ENCODE results near the gene CD177. TPM values are rescaled to one million over a fixed set of nuclear protein-coding genes. Genes with fewer than 3 reads are reported as not detected.

The CD177 gene
- total and polyA plus RNA-seq, 9 of the 15 experiments (the other 6 are each of a cell fraction or from before 2014, with no cell fraction given): not detected

GRCh38 chr19:43318203-43318602, 35.3 kb upstream of the CD177 start (continued):
- no peak for TF ChIP-seq ZNF639 (CRISPR knock-in tag; conservative IDR thresholded peaks at IDR 0.05 in 1 of 2, IDR thresholded peaks at IDR 0.05 in 1 of 2)

- Histone ChIP-seq H2AFZ (ENCODE audit: low read depth, low read length) (no peak overlapping the region), H3K79me2 (ENCODE audit: control insufficient read depth, insufficient read depth, low read length) (no peaks in the 10 kb centered on the region), H3K9ac (ENCODE audit: insufficient read depth in 1 of 2, low read depth in 2 of 2, low read length in 2 of 2) (no peak overlapping the region), H3K27ac (ENCODE audit: extremely low read depth, low read depth, low read length) (no peak overlapping the region), H3K4me3 (no peak overlapping the region), H3K27me3 (ENCODE audit: control insufficient read depth in 2 of 2, insufficient read depth in 2 of 2, low read length in 2 of 2) (peaks cover 2 to 4% of the 10 kb centered on the region in 2 experiments; a peak in 1 of 5 replicates), H3K36me3 (ENCODE audit: control insufficient read depth, insufficient read depth, low read length) (no peaks in the 10 kb centered on the region), H3K4me1 (replicated peaks in 1 of 2; ENCODE audit: control insufficient read depth in 2 of 2, insufficient read depth in 2 of 2, low read length in 2 of 2) (no peaks in the 10 kb centered on the region), H4K20me1 (replicated peaks; ENCODE audit: control insufficient read depth, insufficient read depth, low read length) (no peaks in the 10 kb centered on the region), H3K9me1 (ENCODE audit: control insufficient read depth, insufficient read depth, low read length) (no peaks in the 10 kb centered on the region), H3K4me2 (ENCODE audit: insufficient read depth, low read length) (no peak overlapping the region), H3K9me3 (replicated peaks; ENCODE audit: control insufficient read depth, insufficient read depth, low read depth, low read length) (no peaks in the 10 kb centered on the region)
- ChIA-PET POLR2A (no interaction called here), CTCF (ENCODE audit: low intra/inter-chr PET ratio) (no interaction called here)
- no peak for FAIRE-seq
- DNase-seq (ENCODE audit: extremely low read depth in 1 of 4, low spot score in 3 of 4): no peak
- BruUV-seq (replicated peaks): no TSS peak
- intact Hi-C loops (cut with micrococcal nuclease) (loop anchor here (10.0 kb wide), 1 partner anchor 106 kb away; no protein-coding TSS in a partner anchor), in situ Hi-C loops (cut with MboI) (loop anchor here (10.0 kb wide), 1 partner anchor 134 kb away; the partner anchor contains the start of gene PSG5)
- no peak for ATAC-seq
- WGBS (ENCODE audit: insufficient coverage, low coverage, missing lambda C conversion rate): 2% methylated on average over 4 of the region's 4 CpGs
- TF ChIP-seq ZBTB2 (IDR thresholded peaks at IDR 0.05) (no peak), TFE3 (CRISPR knock-in tag; IDR thresholded peaks at IDR 0.05) (no peak), ZNF561 (CRISPR knock-in tag; conservative IDR thresholded peaks at IDR 0.05) (no peak), NR3C1 (CRISPR knock-in tag; IDR thresholded peaks at IDR 0.05) (no peak), REST (IDR thresholded peaks at IDR 0.05; ENCODE audit: borderline replicate concordance) (no peak), REST (CRISPR knock-in tag; IDR thresholded peaks at IDR 0.05; ENCODE audit: low read depth) (no peak)
Observed at GRCh38 chr19:43318796-43319314, 34.6 kb upstream of the CD177 start.
